Sigmoid colon (tissue), 4 donors: ENCODE results near the gene LYPD6B.
A peak's percentile ranks its signal among the peaks of the same experiment; 100 is the strongest.

Experiments
- CTCF ChIP-seq, 4 experiments: fragments of 450-650 bp in 3 of 4; fragments of 200-600 bp in 1 of 4; IDR thresholded peaks; one replicate each; pipeline ENCODE4 v1.5.1; 2016 to 2019; ENCODE audit warnings: antibody characterized with exemption in 4 of 4, mild to moderate bottlenecking in 3 of 4, moderate library complexity in 2 of 4
- EP300 ChIP-seq, 4 donors: sonication (generic); formaldehyde crosslinking; IDR thresholded peaks; one replicate each; pipeline ENCODE4 v1.6.1; 2017; ENCODE audit warnings: antibody characterized with exemption in 4 of 4
- POLR2A ChIP-seq, 2 donors: fragments of 450-650 bp; IDR thresholded peaks; one replicate each; pipeline ENCODE4 v1.6.1; 2016; ENCODE audit warnings: antibody characterized with exemption in 2 of 2, mild to moderate bottlenecking in 2 of 2, moderate library complexity in 2 of 2

DNA sequence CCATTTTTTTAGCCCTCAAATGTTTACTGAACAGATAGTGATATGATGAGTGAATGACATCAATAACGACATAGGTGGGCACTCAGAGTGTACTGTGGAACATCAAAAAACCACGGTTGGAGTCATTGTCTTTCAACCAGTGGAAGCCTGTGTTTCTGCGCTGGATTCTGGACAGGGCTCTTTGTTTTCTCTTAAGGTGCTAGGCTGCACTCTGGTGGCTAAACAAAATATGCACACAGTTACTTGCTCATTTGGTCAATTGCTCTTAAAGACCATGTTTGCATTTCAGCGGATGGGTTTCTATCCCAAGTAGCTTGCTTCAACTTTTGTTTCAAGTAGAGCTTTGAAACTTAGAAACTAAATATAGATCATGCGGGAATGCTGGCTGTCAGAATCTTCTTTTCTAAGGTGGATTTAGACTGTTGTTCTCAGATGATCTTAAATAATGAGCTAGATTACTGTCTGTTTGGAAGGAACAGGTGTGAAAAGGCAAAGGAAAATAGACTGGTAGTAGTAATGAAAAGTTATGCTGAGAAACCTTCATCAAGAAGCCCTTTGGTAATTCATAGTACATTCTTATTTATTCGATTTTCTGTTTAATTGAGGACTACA is 48.5 kb upstream of the LYPD6B start:
- TF ChIP-seq POLR2A (IDR thresholded peaks at IDR 0.05), result no peak
- no peak for TF ChIP-seq EP300 (IDR thresholded peaks at IDR 0.05)
- peak in 3 of 4 experiments; percentile 69 to 80 (median 78) for TF ChIP-seq CTCF (IDR thresholded peaks at IDR 0.05)
